ENCODE data around the gene OPCML. TPM values are rescaled to one million over a fixed set of nuclear protein-coding genes. Genes with fewer than 3 reads are reported as not detected.
A peak's percentile ranks its signal among the peaks of the same experiment; 100 is the strongest.

Gene OPCML
- total and polyA plus RNA-seq, 2 of the 13 experiments (the other 11 are each of a cell fraction or from before 2014, with no cell fraction given) = not detected

DNA sequence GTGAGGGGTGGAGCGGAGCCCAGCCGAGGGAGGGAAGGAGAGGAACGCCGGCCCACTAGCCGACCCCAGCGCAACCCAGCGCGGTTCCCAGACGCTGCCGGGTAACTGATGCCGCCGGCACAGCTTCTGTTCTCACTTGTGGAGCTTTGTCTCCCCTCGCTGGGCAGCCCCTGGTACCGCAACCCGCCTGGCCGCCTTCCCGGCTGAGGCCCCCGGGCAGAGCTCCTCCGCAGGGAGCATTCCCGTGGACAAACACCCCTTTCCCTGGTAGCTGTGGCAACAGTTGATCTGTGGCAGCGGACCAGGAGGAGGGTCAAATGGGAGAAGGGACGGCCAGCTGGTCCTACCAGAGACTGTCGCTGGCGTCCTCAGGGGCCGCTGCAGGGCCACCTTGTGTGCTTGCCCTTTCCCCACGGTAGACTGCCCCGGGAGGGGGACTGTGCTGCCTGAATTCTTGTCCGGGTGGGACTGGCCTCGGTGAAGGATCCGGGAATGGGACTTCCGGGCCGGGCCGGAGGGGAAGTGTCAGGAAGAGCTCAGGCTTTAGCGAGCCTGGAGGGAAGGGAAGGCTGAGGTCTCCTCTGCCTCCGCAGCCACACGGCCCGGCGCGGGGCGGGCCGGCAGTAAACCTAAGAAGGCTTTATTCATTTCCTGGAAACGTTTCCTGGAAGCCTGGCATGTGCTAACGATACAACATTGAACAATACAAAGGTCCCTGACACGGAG lies 468.0 kb downstream of the OPCML start (continued):
- TF ChIP-seq, protein P1, sequence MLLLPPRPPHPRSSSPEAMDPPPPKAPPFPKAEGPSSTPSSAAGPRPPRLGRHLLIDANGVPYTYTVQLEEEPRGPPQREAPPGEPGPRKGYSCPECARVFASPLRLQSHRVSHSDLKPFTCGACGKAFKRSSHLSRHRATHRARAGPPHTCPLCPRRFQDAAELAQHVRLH (CRISPR knock-in tag; IDR thresholded peaks at IDR 0.05; ENCODE audit: borderline replicate concordance, low read depth) = no peak
- TF ChIP-seq SRSF1 (optimal IDR thresholded peaks at IDR 0.05; ENCODE audit: low read depth, low read length) = no peak
- no peak for TF ChIP-seq ATF1 (CRISPR knock-in tag; IDR thresholded peaks at IDR 0.05)
- TF ChIP-seq GATAD1 (CRISPR knock-in tag; IDR thresholded peaks at IDR 0.05) = 0 out of 2 replicates have a peak, but pooled peaks have one; percentile 13
- TF ChIP-seq, protein P2, sequence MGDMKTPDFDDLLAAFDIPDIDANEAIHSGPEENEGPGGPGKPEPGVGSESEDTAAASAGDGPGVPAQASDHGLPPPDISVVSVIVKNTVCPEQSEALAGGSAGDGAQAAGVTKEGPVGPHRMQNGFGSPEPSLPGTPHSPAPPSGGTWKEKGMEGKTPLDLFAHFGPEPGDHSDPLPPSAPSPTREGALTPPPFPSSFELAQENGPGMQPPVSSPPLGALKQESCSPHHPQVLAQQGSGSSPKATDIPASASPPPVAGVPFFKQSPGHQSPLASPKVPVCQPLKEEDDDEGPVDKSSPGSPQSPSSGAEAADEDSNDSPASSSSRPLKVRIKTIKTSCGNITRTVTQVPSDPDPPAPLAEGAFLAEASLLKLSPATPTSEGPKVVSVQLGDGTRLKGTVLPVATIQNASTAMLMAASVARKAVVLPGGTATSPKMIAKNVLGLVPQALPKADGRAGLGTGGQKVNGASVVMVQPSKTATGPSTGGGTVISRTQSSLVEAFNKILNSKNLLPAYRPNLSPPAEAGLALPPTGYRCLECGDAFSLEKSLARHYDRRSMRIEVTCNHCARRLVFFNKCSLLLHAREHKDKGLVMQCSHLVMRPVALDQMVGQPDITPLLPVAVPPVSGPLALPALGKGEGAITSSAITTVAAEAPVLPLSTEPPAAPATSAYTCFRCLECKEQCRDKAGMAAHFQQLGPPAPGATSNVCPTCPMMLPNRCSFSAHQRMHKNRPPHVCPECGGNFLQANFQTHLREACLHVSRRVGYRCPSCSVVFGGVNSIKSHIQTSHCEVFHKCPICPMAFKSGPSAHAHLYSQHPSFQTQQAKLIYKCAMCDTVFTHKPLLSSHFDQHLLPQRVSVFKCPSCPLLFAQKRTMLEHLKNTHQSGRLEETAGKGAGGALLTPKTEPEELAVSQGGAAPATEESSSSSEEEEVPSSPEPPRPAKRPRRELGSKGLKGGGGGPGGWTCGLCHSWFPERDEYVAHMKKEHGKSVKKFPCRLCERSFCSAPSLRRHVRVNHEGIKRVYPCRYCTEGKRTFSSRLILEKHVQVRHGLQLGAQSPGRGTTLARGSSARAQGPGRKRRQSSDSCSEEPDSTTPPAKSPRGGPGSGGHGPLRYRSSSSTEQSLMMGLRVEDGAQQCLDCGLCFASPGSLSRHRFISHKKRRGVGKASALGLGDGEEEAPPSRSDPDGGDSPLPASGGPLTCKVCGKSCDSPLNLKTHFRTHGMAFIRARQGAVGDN (CRISPR knock-in tag; IDR thresholded peaks at IDR 0.05) = peak; percentile 41
- no peak for TF ChIP-seq EP300 (IDR thresholded peaks at IDR 0.05; ENCODE audit: low read depth in 2 of 2, low read length in 2 of 2)
- TF ChIP-seq EP300 (CRISPR knock-in tag; IDR thresholded peaks at IDR 0.05; ENCODE audit: borderline replicate concordance) = no peak
- TF ChIP-seq ZBTB20 (CRISPR knock-in tag; IDR thresholded peaks at IDR 0.05; ENCODE audit: borderline replicate concordance, low read depth) = no peak
- TF ChIP-seq ZNF841 (CRISPR knock-in tag; IDR thresholded peaks at IDR 0.05; ENCODE audit: borderline replicate concordance) = no peak
- TF ChIP-seq, protein P3, sequence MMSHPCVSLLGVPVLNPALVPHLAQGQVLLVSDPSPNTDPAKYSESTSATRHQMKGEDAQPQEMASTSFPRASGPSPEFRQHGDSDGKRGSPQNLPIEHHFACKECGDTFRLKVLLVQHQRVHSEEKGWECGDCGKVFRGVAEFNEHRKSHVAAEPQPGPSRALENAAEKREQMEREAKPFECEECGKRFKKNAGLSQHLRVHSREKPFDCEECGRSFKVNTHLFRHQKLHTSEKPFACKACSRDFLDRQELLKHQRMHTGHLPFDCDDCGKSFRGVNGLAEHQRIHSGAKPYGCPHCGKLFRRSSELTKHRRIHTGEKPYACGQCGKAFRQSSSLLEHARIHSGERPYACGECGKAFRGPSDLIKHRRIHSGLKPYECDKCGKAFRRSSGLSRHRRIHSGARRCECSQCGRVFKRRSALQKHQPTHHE (CRISPR knock-in tag; IDR thresholded peaks at IDR 0.05; ENCODE audit: borderline replicate concordance) = no peak
- TF ChIP-seq, protein P4, sequence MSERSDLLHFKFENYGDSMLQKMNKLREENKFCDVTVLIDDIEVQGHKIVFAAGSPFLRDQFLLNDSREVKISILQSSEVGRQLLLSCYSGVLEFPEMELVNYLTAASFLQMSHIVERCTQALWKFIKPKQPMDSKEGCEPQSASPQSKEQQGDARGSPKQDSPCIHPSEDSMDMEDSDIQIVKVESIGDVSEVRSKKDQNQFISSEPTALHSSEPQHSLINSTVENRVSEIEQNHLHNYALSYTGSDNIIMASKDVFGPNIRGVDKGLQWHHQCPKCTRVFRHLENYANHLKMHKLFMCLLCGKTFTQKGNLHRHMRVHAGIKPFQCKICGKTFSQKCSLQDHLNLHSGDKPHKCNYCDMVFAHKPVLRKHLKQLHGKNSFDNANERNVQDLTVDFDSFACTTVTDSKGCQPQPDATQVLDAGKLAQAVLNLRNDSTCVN (CRISPR knock-in tag; IDR thresholded peaks at IDR 0.05; ENCODE audit: borderline replicate concordance) = no peak
- no peak for TF ChIP-seq SCMH1 (CRISPR knock-in tag; IDR thresholded peaks at IDR 0.05; ENCODE audit: borderline replicate concordance)
- TF ChIP-seq FOXP1 (IDR thresholded peaks at IDR 0.05) = no peak
- TF ChIP-seq FOXP1 (CRISPR knock-in tag; IDR thresholded peaks at IDR 0.05) = no peak
- TF ChIP-seq SAP130 (CRISPR knock-in tag; IDR thresholded peaks at IDR 0.05; ENCODE audit: low read depth) = no peak
- TF ChIP-seq RFX5 (IDR thresholded peaks at IDR 0.05; ENCODE audit: low read depth, low read length) = no peak
- no peak for TF ChIP-seq ZNF225 (CRISPR knock-in tag; IDR thresholded peaks at IDR 0.05)
- TF ChIP-seq ZNF331 (CRISPR knock-in tag; IDR thresholded peaks at IDR 0.05) = no peak
- TF ChIP-seq, protein P5, sequence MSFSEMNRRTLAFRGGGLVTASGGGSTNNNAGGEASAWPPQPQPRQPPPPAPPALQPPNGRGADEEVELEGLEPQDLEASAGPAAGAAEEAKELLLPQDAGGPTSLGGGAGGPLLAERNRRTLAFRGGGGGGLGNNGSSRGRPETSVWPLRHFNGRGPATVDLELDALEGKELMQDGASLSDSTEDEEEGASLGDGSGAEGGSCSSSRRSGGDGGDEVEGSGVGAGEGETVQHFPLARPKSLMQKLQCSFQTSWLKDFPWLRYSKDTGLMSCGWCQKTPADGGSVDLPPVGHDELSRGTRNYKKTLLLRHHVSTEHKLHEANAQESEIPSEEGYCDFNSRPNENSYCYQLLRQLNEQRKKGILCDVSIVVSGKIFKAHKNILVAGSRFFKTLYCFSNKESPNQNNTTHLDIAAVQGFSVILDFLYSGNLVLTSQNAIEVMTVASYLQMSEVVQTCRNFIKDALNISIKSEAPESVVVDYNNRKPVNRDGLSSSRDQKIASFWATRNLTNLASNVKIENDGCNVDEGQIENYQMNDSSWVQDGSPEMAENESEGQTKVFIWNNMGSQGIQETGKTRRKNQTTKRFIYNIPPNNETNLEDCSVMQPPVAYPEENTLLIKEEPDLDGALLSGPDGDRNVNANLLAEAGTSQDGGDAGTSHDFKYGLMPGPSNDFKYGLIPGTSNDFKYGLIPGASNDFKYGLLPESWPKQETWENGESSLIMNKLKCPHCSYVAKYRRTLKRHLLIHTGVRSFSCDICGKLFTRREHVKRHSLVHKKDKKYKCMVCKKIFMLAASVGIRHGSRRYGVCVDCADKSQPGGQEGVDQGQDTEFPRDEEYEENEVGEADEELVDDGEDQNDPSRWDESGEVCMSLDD (CRISPR knock-in tag; IDR thresholded peaks at IDR 0.05; ENCODE audit: borderline replicate concordance) = no peak
- no peak for TF ChIP-seq JDP2 (CRISPR knock-in tag; IDR thresholded peaks at IDR 0.05; ENCODE audit: borderline replicate concordance)
- TF ChIP-seq ZNF44 (CRISPR knock-in tag; IDR thresholded peaks at IDR 0.05) = no peak

Data from HepG2 (cell line).